Measurements from ENCODE around the gene DHX34.
"Not testable (repeated sequence)": the region's sequence is repeated elsewhere in the genome, so short reads cannot be mapped to it uniquely, and the experiment has no call there.

Gene DHX34

DNA sequence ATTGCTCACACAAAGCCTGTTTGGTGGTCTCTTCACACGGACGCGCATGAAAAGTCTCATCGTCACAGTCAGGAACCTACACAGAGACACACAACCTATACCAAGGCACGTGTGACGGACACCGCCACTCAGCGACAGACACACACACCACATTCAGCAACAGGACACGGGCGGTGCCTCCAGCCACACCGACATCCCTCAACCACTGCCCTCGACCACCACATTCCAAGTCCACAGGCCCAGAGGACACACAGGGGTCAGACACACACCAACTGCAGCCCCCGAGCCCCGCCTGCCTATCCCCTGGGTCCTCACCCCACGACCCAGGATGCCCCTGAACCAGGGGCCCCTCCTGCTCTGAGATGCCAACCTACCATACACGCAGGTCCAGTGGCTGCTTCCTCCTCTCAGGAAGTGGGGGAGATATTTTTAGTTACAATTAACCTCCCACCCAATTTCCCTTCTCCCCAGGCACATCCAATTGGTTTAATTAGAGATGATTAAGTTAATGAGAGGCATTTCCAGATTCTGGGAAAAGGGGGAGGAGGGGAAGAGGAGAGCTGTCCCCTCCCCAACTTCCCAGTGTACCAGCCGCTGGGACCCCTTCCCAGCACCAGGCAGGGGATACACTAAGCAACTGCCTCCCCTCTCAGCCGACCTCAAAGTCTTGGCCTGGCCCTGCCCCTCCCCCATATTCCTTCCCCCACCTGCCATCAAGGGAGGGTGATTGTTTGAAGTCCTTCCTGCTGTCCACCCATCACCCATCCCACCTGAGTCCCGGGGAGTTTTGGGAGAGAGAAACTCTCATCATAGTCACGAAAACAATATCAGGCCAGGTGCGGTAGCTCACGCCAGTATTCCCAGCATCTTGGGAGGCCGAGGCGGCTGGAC is 49.8 kb downstream of the DHX34 start:
- no peak for DNase-seq

DNA sequence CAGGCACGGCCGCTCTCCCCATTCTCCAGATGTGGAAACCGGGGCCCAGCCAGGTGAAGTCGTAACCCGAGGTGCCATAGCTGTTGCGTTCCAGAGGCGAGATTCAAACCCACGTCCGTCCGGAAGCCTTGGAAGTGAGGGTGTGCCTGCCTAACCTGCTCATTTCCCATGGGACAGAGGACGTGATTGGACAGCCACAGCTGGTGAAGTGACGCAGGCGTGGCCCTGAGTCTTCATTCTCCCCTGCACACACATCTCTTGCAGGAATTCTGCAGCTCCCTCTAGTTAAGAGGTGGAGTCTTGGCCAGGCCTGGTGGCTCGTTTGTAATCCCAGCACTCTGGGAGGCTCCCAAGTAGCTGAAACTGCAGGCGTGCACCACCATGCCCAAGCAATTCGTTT is 53.4 kb downstream of the DHX34 start:
- no peak for DNase-seq

DNA sequence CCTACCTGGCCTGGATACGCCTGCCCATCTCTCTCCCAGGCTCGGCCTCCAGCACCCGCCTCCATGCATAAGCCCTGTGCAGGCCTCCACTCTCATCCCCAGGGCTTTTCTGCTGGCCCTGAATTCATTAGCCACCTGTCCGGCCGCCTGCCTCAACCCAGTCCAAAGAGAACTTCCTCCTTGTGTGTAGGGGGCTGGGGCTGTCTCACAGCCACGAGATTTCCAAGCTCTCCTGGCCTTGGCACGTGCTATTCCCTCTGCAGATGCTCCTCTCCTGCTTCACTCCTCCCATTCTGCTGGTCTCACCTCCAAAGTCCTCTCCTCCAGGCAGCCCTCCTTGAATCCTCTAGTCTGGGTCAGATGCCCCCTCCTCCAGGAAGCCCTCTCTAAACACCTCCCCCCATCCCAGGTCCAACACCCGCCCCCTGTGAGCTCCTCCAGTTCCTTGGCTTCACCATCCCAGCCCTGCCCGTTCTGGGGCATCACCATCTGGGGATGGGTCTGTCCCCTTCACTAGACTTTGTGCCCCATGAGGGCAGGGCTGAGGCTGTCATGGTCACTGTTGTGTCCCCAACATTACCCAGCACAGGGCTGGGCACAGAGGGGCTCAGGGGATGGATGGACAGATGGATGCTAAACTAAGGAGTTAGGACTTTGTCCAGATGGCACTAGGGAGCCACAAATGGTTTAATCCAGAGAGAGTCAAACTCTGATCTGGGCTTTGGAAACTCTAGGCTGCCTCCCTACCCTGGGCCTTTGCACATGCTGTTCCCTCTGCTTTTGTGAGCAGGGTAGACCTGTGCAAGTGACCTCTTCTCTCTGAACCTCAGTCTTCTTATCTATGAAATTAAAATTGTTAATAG is 55.5 kb downstream of the DHX34 start:
- no peak for DNase-seq

DNA sequence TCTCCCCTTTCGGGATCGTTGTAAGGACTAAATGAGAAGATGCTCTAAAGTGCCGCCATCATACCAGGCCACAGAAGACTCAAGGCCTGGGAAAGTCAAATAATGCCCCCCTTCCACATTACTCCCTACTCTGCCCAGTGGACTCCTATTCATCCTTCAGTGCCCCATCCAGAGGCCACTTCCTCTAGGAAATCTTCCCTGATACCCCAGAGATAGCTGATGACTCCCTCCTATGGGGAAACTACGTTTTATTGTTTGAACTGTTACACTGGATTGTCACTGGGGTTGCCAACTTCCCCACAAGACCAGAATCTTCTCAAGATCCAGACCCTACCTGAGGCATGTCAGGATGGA is 56.1 kb downstream of the DHX34 start:
- no peak for DNase-seq

DNA sequence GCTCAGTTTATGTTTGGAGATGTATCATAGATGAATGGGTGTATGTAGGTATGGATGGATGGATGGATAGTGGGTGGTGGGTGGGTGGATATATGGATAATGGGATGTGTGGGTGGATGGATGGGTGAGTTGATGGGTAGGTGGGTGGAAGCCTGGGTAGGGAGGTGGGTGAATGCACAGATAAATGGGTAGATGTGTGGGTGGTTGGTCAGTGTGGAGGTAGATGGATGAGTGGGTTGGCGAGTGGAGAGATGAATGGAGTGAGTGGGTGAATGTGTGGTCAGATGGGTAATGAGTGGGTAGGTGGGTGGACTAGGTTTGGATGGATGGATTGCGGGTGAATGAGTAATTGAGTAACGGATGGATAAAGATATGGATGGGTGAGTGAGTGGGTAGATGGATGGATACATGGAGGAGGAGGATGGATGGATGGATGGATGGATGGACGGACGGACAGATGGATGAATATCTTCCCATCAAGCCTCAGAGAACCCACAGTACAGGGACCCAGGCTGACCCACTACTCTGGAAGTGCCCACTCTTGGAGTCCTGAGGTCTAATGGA is 56.8 kb downstream of the DHX34 start:
- no peak for DNase-seq

DNA sequence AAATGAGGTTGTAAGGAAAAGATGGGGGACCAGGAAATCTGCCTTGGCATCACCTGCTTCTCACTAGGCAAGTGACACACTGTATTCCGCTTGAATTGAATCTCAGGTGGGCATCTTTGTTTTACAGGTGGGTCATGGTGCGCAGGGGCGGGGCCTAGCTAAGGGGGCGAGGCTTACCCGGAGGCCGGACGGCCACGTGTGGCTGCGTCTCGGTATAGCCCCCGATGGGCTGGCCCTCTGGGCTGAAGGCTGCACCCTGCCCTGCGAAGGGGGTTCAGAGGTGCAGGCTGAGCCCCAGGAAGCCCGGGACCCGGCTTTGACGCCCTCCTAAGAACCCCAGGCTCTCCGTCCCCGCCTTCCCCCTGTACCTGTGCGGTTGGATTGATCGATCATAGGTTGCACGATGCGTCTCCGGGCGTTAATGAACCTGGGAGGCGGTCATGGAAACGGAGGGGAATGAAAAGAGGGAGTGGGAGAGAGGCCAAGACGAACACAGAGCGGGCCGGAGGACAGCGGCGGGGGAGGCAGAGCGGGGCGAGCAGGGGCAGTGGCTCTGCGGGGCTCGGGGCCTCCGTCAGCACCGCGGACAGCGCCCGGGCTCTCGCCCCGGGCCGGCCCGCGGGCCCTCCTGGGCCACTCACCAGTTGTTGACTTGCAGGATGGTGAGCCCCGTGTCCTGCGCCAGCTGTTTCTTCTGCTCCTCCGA is 57.7 kb downstream of the DHX34 start:
- DNase-seq: no peak

DNA sequence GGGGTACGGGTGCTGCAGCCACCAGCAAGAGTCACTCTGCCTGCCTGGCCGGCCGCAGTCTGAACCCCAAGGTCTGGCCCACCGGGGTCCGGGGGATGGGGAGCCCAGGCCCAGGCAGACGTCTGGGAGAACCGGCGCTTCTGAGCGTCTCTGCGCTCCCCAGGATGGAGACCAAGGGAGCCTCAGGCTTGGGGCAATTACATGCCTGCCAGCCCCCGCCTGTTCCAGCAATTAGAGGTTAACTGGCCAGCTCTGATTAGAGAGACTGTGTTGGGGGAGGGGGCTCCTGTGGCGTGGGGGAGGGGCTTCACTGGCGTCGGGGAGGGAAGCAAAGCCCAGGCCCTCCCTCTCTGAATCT is 58.3 kb downstream of the DHX34 start:
- no peak for DNase-seq

DNA sequence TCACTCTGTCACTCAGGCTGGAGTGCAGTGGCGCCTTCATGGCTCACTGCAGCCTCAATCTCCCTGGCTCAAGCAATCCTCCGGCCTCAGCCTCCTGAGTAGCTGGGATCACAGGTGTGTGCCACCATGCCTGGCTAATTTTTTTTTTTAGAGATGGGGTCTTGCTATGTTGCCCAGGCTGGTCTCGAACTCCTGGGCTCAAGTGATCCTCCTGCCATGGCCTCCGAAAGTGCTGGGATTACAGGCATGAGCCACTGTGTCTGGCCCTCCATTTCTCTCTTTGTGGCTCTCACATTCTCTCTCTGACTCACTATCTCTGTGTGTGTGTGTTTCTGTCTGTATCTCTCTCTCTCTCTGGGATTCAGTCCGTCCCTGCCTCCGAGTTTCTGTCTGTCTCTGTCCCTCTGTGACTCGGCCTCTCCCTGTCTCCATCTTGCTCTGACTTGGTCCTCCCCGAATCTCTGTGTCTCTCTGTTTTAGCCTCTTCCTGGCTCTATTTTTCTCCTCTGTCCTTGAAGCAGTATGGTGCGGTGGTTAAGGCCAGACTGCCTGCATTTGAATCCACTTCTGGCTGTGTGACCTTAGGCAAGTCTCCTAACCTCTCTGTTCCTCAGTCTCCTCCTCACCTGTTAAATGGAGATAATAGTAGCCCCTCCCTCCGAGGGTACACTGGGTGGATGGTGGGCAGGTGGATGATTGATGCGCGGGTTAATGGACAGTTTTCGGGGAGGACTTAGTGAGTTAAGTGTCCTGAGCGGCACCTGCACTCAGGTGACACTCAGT is 59.2 kb downstream of the DHX34 start:
- no peak for DNase-seq

DNA sequence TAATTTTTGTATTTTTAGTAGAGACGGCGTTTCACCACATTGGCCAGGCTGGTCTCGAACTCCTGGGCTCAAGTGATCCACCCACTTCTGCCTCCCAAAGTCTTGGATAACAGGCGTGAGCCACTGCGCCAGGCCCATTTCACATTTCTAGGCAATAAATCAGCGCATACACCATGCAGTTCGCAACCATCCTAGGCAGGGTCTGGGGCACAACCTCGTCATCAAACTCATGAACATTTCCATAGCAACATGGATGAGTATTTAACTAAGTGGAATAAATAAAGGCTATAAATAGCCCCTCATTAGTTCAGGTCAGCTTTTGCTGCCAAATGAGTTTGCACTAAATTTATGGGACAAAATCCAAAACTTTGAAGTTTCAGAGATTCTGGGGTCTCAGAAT is 62.0 kb downstream of the DHX34 start:
- no peak for DNase-seq

DNA sequence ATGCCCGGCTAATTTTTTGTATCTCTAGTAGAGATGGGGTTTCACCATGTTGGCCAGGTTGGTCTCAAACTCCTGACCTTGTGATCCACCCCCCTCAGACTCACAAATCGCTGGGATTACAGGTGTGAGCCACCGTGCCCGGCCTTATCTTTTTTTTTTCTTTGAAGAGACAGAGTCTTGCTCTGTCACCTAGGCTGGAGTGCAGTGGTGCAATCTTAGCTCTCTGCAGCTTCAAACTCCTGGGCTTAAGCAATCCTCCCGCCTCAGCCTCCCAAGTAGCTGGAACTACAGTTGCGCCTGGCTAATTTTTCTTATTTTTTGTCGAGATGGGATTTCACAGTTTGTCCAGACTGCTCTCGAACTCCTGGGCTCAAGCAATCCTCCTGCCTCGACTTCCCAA is 62.6 kb downstream of the DHX34 start:
- DNase-seq: not testable (repeated sequence)

DNA sequence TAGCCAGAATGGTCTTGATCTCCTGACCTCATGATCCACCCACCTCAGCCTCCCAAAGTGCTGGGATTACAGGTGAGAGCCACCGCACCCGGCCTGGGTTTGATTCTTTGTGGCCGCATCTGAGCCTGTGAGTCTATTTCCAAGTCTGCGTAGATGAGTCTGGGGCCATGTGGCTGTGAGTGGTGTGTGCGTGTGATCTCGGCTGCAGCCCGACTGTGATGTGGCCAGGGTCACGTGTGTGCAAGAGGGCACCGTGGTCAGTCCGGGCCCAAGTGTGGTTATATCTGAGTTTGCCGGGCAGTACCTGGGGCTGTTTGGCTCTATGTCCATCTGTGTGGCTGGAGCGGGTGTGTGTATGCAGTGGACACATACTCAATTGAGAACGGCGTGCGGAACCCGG is 64.8 kb downstream of the DHX34 start:
- no peak for DNase-seq

DNA sequence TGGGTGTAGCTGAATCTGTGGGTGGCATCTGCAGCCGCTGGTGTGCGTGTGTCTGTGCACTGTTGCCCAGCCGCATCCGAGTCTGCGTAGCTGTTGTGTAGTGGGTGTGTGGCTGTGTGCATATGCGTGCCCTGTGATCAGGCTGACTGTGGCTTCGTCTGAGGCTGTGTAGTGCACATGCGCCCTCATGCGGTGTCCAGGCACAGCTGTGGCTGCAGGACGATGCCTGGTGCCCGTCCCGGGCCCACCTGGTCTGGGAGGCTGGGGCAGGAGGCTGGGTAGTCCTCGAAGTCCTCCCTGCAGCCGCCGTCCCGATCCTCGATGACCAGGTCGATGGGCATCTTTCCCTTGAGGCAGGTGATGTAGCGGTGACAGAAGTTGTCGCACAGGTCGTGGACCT is 65.4 kb downstream of the DHX34 start:
- DNase-seq: no peak

DNA sequence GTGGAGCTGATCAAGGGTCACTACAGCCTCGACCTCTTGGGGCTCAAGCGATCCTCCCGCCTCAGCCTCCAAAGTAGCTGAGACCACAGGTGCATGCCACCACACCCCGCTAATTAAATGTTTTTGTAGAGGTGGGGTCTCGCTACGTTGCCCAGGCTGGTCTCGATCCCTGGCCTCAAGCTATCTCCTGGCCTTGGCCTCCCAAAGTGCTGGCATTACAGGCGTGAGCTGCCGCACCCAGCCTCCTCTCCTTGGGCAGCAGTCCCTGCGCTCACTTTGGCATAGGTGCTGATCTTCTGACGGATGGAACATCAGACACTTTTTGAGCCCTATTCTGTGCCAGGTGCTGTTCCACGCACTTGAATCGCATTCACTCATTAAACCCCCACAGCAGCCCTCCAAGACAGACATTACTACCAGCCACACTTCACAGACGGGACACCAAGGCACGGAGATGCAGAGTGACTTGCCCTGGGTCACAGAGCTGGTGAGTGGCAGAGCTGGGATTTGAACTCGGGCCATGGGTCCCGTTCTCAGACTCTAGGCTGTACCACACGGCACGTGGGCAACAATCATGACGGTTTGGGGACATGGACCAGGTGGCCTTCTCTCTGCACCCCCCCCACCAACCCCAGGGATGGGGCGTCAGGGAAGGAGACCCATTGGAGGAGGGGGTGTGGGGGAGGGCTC is 67.0 kb downstream of the DHX34 start:
- DNase-seq: no peak

DNA sequence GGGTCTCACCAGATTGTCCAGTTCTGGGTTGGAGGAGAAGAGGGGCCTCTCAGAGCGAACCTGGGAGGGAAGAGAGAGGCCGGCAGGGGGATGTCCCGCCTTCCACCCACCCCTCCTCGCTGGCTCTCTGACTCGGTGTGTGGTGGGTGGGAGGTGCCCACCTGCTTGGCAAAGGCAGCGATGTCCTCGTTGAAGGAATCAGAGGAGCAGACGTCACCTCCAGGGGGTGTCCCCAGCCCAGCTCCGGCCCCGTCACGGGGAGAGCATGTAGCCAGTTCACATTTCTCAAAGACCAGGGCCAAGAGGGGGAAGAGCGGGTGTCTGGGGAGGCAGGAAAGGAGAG is 67.5 kb downstream of the DHX34 start:
- DNase-seq: no peak

DNA sequence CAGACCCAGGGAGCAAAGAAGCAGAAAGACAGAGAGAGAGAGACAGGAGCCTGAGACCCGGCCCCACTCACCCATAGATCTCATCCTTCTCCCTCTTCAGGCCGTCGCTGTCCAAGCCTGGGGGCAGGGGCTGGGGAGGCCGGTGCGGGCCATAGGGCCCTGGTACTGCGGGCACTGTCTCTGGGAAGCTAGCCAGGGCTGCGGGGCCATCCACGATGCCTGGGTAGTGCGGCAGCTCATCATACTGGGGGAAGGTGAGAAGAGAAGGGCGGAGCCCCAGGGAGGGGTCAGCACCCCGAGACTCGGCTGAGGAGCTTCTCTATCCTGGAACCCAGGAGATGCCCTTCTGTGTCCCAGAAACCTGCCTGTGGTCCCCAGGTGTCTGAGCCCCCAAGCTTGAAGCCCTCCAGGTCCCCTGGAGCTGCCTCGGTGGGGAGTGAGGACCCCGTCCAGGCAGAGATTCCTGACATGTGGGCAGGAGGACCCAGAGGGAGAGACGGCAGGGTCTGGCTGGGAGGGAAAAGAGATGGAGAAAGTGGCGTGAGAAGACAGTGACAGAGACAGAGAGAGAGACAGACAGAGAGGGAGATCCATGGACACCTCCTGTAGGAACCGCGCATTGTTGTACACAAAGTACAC is 68.1 kb downstream of the DHX34 start:
- no peak for DNase-seq

DNA sequence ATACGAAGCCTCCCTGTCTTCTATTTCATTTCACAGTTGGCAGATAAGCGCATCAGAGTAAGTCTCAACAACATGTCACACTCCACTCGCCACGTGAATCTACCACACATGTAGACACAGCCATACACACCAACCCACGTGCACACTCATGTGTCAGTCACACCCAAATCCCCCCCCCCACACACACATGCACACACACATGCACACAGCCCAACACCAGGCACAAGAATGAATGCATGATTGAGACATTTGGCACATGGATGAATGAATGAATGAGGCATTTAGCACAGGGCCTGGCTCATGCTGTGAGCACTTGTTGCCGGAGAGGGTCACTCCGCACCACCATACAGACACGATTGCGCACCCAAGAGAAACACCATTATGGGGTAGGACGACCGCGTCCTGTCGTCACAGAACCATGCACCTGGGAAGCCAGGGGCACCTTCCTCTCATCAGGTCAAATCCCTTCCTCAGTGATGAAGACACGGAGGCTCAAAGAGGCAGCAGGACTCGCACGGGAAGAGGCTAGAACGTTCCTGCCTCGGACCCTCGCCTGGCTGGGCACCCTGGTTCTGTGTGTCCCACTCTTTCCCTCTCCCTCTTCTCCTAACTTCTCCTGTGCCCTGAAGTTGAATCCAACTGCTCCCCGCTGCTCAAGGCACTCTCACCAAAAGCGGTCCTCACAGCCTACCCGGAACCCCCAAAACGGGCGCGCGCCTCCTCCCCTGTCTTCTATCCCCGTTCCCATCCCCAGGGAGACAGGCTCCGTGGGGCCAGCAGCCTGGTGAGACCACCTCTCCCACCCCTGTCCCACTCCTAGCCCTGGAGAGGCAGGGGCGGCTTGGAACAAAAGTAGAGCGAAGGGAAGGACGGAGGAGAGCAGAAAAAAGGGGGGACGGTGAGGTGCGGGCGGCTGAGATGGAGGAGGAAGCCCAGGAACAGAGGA is 68.9 kb downstream of the DHX34 start:
- DNase-seq: no peak

DNA sequence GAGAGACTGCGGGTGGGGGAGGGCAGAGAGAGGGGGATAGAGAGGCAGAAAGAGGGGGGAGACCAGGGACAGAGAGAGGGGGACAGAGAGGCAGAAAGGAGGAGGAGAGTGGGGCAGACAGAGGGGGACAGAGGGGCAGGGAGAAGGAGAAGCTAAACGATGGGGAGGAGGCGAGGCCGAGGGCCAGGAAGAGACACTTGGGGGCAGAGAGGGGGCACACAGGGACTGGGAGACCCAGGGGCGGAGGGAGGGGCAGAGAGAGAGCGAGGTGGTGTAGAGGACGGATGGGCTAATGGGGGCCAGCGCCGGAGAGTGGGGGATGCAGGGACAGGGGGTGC is 69.5 kb downstream of the DHX34 start:
- DNase-seq: no peak

DNA sequence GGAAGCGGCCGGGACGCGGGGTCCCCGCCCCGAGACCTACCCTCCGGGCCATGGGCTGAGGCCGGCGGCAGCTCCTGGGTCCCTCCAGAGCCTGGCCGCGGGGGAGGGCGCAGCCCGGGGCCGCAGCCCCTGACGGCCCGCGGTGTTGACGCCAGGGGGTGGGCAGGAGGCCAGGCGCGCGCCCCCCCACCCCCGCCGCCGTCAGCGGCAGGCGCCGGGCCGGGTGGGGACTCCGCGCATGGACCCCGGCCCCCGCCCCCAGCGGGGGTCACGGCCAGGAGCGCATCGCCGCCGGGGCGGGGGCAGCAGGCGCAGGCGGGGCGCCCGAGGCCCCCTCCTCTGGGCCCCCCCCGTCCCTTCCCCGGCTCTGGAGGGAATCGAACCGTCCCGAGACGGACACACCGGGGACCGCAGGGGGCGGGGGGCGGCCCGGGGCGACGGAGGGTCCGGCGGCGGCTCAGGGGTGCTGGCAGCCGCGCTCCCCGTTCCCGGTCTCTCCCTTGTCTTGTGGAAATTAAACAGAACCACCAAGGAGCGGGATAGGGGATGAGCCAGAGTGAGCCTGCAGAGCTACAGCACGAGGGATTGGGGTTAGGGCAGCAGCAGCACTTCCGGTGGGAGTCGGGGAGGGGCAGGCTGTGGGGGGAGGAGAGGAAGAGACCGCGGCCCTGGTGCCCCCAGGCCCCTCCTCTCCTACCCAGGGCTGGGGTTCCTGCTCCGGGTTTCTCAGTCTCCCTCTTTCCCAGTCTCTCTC is 70.1 kb downstream of the DHX34 start, which contains the start of gene MEIS3:
Gene MEIS3, minus strand, starts transcription at position 498 of the 754 bp plus-strand sequence. Its CDS starts 446 bp downstream, at position 52.
- no peak for DNase-seq

DNA sequence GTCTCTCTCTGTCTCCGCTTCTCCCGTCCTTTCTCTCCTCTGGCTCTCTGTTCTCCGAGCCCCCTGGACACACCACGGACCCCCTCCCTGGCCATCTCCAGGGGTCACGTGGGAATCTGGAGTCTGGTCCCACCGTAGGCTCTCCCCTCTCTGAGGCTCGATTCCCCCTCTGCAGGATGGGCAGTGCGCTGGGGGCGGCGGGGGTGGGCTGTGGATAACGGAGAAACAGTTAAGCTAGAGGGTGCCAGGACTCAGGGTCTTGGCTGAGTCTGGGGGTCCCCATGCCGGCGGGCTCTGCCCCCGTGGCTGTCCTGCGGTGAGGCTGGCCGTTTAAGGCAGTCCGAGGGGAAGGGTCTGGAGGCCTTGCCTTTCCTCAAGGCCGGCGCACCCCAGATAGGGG is 70.7 kb downstream of the DHX34 start:
- no peak for DNase-seq

Measured in T1000 (cell line).